OCI-M2 (cell line): ENCODE data around the gene PER1.

Experiments
- DNase-seq: peaks from one replicate; lab custom pipeline; 2025; ENCODE audit not compliant: unreplicated experiment; lab: John Stamatoyannopoulos, UW

Gene PER1

DNA sequence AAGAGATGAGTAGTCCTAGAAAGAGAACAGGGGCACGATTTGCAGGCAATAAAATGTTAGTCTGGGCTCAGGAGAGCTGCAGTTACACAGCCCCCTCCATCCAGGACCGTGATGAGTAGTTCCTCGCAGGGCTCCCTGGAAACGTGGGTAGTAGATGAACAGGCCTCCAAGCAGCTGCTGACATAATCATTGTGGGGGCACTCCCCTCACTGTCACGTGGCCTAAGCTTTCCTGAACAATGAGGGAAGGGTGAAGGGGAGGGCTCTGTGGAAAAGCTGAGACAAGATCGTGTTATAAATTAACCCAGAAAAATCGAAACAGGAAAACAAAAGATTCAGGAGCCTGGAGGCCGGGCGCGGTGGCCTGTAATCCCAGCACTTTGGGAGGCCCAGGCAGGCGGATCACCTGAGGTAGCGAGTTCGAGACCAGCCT lies 1.3 kb upstream of the PER1 start:
- DNase-seq: no peak

DNA sequence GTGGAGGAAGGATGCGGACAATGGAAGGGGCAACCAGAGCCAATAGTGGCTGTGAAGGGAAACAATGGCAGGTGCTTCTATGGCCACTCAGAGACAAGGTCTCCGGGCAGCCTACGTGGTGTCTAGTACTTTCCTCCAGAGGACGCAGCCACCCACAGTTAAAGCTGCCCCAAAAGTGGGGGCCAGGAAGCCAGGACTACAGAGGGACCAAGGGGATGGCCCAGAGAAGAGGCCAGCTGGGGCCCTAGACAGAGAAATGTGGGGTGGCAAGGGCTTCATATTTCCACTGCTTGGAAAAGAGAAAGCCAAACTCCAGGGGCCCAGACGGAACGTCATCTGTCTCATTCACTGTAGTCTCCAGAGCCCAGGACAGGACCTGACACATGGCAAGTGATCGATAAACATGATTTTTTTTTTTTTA lies 837 bp upstream of the PER1 start:
- no peak for DNase-seq

DNA sequence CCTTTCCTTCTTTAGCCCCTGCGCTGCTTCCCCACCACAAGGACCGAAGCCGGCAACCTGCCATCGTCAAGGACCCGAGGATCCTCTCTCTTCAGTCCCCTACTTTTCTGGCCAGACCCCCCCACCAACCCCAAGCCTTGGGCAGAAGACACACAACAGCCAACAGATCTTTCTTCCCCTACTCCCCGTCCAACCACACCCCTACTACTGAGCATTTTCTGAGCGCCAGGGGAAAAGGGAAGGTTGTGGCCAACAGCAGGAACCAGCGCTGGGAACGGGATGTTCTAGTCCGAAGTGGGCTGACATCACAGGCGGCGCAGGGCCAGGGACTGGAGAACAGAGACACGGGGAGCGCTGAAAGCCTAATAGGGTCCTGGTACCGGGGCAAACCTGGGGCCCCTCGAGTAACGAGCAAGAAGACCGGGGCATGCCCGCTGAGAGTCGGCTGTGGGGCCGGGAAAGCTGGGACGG lies 528 bp downstream of the PER1 start:
- no peak for DNase-seq

DNA sequence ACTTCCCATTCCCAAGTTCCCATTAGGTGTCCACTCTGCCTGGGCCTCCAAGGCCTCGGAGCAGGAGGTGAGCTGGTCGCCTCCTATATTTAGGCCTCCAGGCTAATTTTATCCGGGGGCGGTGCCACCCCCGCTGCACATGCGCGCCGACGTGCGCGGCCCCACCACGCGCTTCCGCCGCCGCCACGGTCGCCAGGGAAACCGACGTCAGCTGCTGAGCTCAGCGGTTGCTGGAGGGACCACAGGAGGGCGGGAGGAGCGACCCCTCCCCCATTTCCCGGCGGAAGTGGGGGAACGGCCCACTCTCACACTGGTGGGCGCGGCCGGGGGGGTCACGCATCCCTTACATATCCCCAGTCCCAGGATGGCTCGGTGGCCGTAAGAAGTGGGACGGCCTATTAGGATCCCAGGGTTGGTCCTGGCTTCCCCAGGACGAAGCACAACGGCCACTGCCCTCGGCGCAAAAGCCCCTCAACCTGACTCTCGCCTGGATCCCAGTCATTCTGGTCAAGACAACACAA lies 1.0 kb downstream of the PER1 start:
- DNase-seq: no peak

DNA sequence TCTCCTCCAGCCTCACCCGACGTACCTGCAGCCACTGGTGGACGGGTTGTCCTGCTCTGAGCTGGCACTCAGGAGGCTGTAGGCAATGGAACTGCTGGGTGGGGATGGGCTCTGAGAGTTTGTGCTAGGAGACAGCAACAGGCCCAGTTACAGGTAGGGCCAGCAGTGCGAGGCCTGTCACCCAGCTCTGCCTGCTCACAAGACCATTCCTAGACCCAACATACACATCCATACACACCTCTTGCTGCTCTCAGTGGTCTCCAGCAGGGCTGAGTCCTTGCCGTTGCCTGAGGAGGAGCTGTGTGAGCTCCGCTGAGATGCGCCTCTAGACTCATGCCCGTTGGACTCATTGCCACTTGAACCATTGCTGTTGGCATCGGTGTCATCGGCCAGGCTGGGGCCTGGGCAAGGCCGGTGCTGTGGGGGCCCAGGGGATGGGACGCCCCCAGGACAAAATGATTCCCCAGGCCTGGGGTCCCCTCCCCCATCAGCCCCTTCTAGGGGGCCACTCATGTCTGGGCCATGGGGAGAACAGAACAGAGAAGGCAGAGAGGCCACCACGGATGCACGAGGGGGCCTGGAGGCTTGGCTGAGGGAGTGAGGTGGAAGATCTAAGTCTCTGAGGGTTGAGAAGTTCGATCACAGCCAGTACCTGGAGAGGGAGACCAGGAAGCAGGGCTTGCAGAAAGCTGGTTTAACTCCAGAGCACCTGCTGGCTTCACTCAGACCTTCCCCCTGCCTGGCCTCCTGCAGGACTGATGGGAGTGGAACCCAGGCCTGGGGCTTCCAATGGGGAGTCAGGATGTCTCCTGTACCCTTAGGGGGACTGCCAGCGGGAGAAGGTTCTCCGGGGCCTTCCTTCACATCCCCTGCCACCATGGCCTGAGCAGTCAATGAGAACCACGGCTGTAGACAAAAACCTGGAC lies 1.7 kb downstream of the PER1 start:
- no peak for DNase-seq

DNA sequence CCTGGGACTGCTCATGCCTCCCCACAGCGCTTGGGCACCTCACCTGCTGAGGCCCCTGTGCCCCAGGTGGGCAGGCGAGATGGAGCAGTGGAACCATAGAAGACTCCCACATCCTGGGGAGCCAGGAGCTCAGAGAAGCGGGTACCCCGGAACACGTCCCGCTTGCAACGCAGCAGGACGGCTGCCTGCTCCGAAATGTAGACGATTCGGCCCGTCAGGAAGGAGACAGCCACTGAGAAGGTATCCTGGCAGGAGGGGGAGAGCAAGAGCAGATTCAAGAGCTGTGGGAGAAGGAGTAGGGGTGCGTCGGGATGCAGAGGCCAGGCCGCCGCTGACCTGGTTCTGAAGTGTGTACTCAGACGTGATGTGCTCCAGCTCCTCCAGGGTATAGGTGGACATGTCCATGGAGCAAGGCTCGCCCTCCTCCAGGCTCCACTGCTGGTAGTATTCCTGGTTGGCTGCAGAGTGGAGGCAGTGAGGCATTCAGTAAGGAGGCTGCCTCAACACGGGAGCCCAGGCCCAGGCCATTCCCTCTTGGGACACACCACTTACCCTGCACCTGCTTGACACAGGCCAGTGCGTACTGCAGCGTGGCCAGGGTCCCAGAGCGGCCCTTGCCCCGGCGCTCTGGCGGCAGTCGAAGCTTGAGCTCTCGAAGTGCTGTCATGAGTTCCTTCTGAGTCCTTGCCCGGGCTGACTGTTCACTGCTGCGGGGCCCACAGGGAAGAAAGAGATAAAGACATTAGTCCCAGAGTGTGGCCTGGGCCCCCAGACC lies 2.6 kb downstream of the PER1 start:
- no peak for DNase-seq

DNA sequence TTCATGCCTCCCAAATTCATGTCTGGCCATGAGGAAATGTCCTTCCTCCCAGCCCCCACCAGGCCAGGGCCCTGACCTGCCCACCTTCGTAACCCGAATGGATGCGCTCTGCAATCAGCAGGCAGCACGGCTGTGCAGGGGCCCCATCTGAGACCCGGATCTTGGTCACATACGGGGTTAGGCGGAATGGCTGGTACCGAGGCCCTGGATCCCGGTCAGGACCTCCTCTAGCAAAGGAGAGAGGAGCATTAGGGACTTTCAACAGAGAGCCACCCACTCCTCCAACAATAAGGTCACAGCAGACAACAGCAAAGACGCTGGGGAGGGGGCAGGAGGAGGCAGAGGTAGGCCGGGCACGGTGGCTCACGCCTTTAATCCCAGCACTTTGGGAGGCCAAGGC lies 3.6 kb downstream of the PER1 start:
- no peak for DNase-seq

DNA sequence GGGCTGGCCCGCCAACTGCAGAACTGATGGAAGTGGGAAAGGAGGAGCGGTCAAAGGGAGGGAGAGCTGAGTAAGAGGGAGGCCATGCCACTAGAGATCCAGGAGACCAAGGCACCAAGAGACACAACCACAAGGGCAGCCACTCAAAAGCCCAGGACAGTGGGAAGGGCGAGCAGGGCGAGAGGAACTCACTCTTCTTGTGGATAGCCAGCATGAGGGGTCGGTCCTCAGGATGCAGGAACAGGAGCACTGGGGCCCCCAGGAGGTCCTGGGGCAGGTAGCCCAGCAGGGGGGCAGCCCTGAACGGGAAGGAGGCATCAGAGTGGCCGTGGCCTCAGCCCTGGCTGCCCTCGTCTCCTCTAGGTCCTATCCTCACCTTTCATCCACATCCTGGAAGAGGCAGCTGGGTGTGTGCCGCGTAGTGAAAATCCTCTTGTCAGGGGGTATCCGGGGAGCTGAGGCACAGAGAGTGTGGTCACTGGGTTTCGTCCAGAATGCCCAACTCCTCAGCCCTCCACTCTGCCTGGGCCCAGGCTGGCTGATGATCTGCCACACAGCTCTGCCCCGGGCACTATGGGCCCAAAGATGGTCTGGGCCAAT lies 4.3 kb downstream of the PER1 start:
- no peak for DNase-seq

DNA sequence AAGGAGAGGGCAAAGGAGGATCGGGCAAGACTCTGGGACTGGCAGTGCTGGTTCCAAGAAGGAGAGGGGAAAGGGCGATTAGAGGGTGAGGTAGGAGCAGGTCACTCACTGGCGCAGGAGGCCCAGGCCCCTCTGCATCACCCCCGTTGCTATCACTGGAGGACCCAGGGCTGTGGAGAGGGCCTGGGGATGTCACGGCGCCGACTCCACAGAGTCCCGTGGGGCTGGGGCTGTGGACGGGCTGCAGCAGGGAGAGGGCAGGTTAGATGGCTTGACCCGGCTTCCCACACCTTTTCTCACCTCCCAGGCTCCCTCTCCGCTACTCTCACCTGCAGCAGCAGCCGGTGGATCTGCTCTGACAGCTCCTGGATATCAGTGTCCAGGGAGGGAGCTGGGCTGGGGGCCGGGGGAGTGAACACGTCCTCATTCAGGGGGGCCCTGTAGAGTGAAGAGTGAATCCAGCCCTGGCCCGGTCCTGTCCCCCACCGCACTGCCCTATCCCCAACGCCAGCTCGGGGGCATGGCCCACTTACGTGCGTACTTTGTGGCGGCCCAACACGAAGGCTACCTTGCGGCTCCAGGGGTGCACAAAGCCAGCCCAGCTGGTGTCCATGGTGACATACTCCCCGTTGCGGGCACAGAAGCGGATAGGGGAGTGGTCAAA lies 4.9 kb downstream of the PER1 start:
- DNase-seq: no peak

DNA sequence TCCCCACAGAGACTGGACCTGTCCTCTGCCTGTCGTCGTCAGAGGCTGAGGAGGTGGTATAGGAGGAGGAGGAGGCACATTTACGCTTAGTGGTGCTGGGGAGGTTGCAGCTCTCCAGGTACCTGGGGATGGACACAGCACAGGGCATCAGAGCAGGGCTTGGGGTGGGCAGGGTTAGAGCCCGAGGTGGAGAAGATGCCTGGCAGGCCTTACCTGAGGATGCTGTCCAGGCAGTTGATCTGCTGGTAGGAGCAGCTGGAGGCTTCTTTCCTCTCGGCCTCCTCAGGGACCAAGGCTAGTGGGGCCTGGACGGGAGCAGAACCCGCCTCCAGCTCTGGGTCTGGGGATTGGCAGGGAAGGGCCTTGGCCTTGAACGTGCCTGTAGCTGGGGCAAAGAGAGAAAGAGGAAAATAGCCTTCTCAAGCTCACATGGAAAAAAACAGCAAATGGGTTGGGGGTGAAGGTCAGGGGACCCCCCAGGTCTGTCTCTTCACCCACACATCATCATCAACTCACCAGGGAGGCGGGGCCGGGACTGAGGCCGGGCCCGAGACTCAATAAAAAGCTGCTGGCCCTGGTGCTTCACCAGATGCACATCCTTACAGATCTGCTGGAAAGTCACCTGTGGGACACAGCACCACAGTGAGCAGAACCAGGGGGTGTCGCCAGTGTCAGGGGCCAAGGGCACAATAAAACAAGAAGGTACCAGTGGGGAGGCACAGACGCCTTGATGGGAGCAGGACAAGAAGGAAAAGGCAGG lies 5.6 kb downstream of the PER1 start:
- DNase-seq: no peak

DNA sequence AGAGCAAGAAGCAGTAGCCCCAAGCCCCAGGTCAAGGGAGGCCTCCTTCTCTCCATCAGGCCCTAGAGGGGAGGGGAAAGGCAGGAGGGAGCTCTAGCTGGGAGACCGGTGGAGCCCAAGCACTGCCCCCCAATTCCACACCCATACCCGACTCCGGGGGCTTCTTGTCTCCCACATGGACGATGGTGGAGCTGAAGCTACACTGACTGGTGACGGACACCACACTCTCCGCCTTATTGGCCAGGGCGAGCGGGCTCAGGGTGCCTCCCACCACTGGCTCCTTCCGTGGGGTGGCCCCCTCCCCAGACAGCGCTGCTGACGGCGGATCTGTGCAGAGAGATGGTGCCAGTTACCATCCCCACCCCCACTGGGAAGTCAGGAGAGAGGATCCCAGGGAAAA lies 6.4 kb downstream of the PER1 start:
- DNase-seq: no peak

DNA sequence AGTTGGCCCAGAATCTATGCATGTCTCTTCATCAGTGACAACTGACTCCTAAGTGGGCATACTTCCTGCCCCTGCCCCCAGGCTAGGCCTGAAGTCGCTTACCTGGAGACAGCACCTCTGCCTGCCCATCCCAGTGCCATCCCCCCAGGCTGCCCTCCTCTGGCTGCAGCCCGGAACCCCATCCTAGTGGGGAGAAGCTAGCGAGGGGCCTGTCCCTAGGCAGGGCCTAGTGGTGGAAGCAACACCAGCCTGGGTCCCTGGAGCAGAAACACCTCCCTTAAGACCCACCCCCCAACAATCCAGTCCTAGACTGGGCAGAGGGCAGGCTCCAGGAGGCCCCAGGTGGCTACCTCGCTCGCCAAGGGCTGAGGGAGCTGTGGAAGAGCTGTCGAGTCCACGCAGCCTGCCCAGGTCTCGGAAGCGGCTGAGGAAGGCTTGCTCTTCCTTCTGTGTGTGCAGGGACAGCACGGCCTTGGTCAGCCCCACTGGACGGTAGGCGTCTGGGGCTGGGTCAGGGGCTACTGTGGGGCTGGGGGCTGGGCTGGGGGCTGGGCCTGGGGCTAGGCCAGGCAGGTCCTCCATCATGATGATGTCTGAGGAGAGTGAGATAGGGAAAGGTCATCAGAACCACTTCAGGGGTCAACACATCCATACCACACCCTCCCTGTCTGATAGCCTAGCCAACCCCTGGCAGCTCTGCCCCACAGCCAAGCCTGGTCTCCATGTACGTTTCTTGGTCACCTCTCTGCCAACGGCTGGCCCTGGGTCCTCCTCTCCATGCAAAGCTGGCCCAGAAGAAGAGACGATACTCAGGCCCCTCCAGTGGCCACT lies 7.6 kb downstream of the PER1 start:
- no peak for DNase-seq

DNA sequence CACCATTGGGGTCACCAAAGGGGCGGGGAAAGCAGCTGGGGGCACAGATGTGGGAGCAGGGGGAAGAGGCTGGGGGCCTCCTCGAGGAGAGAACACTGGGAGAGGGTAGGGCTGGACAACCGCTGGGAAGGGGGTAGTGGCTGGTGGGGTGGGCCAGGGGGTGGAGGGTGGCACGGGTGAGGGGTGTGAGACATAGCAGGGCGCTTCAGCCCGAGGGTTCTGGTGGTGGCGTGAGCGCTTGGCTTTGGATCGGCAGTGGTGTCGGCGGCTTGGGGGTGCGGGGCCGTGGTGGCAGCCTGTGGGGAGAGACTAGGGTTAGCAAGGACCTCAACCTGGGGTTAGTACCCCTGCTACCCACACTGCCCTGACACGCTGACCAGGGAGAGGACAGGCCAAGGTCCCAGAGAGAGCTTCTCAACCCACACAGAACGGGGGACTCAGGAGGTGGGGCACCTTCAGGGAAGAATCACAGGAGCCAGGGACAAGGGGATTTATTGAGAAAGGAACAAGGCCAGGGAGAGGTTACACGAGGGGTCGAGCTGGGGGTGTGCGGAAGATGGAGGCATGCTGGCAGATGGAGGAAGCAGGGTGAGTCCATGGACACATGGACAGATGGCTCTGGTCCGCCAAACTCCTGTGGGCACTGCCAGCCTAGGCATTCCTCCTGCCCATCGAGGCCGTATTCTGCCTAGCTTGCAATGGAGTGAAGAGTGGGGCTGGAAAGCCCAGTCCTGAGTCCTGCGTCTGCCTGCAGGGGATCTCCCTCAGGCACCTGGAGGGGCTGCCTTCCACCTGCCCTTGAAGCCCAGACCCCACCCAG lies 8.4 kb downstream of the PER1 start:
- DNase-seq: no peak

DNA sequence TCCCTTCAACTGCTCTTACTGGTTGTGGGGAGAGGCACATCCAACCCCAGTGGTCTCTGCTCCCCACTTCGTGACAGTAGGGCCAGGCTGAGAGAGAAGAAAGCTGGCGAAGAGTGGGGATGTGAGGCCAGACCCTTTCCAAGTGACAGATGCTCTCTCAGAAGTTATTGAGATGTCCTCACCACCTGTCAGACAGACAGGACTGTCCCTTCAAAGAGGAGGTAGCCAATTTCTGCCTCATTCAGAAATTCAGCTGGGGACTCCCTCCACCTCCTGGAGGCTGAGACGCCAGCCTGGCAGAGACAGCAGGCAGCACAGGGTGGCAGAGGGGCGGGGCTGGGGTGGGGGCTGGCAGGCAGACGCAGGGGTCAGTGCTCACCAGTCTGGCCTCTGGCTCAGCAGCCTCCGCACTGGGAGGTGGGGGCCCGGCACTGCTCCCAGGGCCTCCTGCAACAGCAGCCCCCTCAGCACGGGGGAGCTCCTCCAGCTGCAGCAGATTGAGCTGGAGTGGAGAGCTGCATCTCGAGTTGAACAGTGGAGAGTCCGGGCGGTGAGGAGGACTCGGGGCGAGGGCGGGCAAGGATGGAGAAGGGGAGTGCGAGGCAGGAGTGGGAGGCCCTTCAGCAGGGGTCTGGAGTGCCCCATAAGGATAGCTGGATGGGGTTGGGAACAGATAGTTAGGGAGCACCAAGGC lies 9.2 kb downstream of the PER1 start:
- DNase-seq: no peak

DNA sequence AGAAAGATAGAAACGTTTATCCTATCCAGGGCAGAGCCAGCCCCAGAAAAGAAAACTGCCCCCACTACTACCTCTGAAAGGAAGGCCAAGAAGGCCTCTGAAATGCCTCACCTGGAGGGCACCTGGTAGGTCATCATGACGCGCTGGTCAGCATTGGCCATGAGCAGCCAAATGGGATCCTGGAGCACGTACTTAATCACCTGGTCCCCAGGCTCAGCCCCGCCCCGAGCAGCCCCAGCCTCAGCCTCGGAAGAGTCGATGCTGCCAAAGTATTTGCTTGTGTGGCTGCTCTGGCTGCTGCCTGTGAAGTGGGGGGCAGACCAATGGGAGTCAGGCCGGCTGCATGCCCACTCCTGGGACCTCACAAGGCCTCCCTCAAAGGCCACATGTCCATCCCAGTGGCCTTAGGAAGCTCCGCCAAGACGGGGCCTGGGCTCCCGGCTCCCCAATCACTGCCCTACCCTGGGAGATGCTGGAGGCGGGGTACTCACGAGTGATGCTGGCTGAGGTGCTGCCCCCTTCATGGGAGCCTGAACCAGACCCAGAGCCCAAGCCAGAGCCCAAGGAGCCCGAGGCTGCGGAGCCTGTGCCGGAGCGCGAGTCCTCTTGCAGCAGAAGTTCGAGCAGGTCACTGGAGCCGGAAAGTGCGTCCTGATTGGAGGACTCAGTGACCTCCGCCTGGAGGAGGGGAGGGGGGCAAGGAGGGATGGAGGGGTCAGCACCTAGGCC lies 9.9 kb downstream of the PER1 start:
- DNase-seq: no peak

DNA sequence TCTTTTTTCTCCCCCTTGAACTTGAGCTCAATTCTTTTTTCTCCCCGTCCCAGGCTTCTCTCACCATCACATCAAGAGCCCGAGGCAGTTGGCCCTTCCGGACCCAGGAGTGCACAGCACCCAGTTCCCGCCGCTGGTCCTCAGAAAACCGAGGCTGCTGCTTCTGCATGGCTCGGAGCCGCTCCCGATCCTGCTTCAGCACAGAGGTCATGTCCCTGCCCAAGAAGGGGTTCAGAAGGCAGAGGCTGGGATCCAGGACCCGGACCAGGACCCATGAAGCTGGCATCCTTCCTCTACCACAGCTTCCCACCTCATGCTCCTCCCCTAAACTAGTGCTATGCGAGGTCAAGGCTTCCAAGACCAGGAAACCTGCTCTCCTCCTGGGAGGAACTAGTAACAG lies 10.5 kb downstream of the PER1 start:
- DNase-seq: no peak

DNA sequence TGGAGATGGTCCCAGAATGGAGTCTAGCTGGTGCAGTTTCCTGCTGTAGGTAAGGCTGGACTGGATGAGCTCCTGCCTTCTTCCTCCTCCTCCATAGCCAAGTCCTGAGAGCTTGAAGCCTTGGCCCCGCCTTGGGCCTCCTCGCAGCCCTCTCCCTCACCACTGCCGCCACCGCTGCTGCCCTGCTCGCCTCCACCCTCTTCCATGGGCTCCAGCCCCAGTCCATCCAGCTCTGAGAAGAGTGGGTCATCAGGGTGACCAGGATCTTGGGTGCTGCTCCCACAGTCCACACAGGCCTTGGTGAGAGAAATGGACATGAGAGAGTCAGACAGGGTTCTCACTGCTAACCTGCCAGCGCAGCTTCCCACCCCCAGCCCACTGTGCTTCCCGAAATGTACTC lies 11.2 kb downstream of the PER1 start:
- DNase-seq: no peak
